ENCODE measurements around the gene FLYWCH1.
"Not testable (repeated sequence)": the region's sequence is repeated elsewhere in the genome, so short reads cannot be mapped to it uniquely, and the experiment has no call there.

Gene FLYWCH1

GRCh38 chr16:2925951-2926649, 14.4 kb downstream of the FLYWCH1 start:
- no peak for DNase-seq

GRCh38 chr16:2926650-2926999, 14.9 kb downstream of the FLYWCH1 start:
- Mint-ChIP-seq H3K9me3 (no peaks in the 10 kb centered on the region), H3K4me3 (no peak overlapping the region), H3K27ac (peak overlapping the region; percentile 8), H3K36me3 (peaks cover 10% of the 10 kb centered on the region), H3K27me3 (no peaks in the 10 kb centered on the region), H3K4me1 (peaks cover 12% of the 10 kb centered on the region)
- CTCF ChIA-PET: interaction anchor here (0.9 to 1.5 kb wide), 16 partner anchors 11 to 103 kb away, joined by 3 to 10 read pairs (median 6); partner anchors contain the start of genes FLYWCH1 and FLYWCH2
- DNase-seq: no peak

More at GRCh38 chr16:2925951-2926649, 14.4 kb downstream of the FLYWCH1 start:
- H3K4me3 Mint-ChIP-seq: no peak overlapping the region
- peaks cover 10% of the 10 kb centered on the region for H3K36me3 Mint-ChIP-seq
- no peak overlapping the region for H3K27ac Mint-ChIP-seq
- CTCF ChIA-PET: interaction anchor here (1.0 to 1.5 kb wide), 9 partner anchors 10 to 86 kb away, joined by 4 to 10 read pairs (median 7); partner anchors contain the start of gene FLYWCH2
- no peaks in the 10 kb centered on the region for H3K27me3 Mint-ChIP-seq
- no peaks in the 10 kb centered on the region for H3K9me3 Mint-ChIP-seq
- peaks cover 12% of the 10 kb centered on the region for H3K4me1 Mint-ChIP-seq

- DNase-seq: peak; percentile 93
- Mint-ChIP-seq H3K27ac (peak overlapping the region; percentile 8), H3K36me3 (peaks cover 6% of the 10 kb centered on the region), H3K4me3 (no peak overlapping the region), H3K27me3 (no peaks in the 10 kb centered on the region), H3K9me3 (no peaks in the 10 kb centered on the region), H3K4me1 (peaks cover 12% of the 10 kb centered on the region)
- CTCF ChIA-PET: interaction anchor here (0.5 to 1.5 kb wide), 21 partner anchors 8 to 104 kb away, joined by 3 to 10 read pairs (median 5); partner anchors contain the start of genes FLYWCH1 and FLYWCH2
These were observed 15.4 kb downstream of the FLYWCH1 start for GRCh38 chr16:2927010-2927646.

- H3K4me1 Mint-ChIP-seq: peaks cover 12% of the 10 kb centered on the region
- H3K27me3 Mint-ChIP-seq, H3K36me3 Mint-ChIP-seq, CTCF ChIA-PET, DNase-seq, H3K27ac Mint-ChIP-seq, H3K9me3 Mint-ChIP-seq, H3K4me3 Mint-ChIP-seq: not testable (repeated sequence)
These were observed 16.4 kb downstream of the FLYWCH1 start for GRCh38 chr16:2928151-2928550.

DNA sequence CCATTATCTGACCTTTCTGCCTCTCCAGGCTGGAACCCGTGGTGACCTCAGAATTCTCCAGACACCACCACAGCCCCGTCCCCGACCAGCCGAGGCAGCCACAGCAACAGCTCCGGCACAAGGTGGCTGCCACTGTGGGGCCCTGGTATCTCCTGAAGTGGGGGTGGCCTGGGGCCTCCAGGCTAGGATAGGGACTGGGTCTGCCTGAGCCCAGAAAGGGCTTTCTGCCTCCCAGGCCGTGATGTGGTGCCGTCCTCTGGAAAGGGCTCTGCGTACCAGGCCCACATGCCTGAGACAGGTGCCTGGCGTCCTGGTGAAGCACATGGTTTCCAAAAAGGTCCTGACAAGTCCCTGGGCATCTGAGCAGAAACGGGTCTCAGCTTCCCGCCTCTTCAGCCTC, 17.1 kb downstream of the FLYWCH1 start:
- Mint-ChIP-seq H3K9me3 (no peaks in the 10 kb centered on the region), H3K27me3 (no peaks in the 10 kb centered on the region), H3K27ac (no peak overlapping the region), H3K4me3 (no peak overlapping the region), H3K4me1 (peaks cover 12% of the 10 kb centered on the region), H3K36me3 (peaks cover 4% of the 10 kb centered on the region)
- CTCF ChIA-PET: no interaction called here
- no peak for DNase-seq

- Mint-ChIP-seq H3K4me1 (peaks cover 14% of the 10 kb centered on the region), H3K27ac (no peak overlapping the region), H3K9me3 (no peaks in the 10 kb centered on the region), H3K4me3 (no peak overlapping the region), H3K36me3 (peaks cover 6% of the 10 kb centered on the region), H3K27me3 (no peaks in the 10 kb centered on the region)
- DNase-seq: no peak
- CTCF ChIA-PET: no interaction called here
These were observed 18.0 kb downstream of the FLYWCH1 start for GRCh38 chr16:2929693-2930092.

DNA sequence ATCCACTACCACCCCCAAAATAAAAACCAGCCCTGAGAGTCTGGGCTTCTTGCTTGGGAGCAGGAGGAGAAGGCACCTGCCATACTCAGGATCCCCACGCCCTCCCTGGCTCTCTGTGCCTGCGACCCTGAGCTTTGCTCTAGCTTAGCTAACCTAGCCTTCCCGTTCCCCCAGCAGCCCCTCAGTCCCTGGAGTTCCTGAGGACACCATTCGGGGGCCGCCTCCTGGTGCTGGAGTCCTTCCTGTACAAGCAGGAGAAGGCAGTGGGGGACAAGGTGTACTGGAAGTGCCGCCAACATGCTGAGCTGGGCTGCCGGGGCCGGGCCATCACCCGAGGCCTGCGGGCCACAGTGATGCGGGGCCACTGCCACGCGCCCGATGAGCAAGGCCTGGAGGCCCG, 18.5 kb downstream of the FLYWCH1 start:
- H3K9me3 Mint-ChIP-seq: no peaks in the 10 kb centered on the region
- no peak for DNase-seq
- no peaks in the 10 kb centered on the region for H3K27me3 Mint-ChIP-seq
- peaks cover 7% of the 10 kb centered on the region for H3K36me3 Mint-ChIP-seq
- H3K27ac Mint-ChIP-seq: no peak overlapping the region
- no peak overlapping the region for H3K4me3 Mint-ChIP-seq
- CTCF ChIA-PET: no interaction called here
- H3K4me1 Mint-ChIP-seq: peaks cover 14% of the 10 kb centered on the region

GRCh38 chr16:2931231-2931914, 19.6 kb downstream of the FLYWCH1 start:
- H3K9me3 Mint-ChIP-seq, H3K4me3 Mint-ChIP-seq, CTCF ChIA-PET, DNase-seq, H3K36me3 Mint-ChIP-seq, H3K27me3 Mint-ChIP-seq, H3K27ac Mint-ChIP-seq: not testable (repeated sequence)
- peaks cover 19% of the 10 kb centered on the region for H3K4me1 Mint-ChIP-seq

GRCh38 chr16:2933136-2933535, 21.4 kb downstream of the FLYWCH1 start:
- Mint-ChIP-seq H3K27ac (no peak overlapping the region), H3K4me3 (no peak overlapping the region), H3K36me3 (peaks cover 9% of the 10 kb centered on the region), H3K4me1 (peaks cover 7% of the 10 kb centered on the region), H3K27me3 (no peaks in the 10 kb centered on the region), H3K9me3 (no peaks in the 10 kb centered on the region)
- DNase-seq: no peak
- CTCF ChIA-PET: no interaction called here

DNA sequence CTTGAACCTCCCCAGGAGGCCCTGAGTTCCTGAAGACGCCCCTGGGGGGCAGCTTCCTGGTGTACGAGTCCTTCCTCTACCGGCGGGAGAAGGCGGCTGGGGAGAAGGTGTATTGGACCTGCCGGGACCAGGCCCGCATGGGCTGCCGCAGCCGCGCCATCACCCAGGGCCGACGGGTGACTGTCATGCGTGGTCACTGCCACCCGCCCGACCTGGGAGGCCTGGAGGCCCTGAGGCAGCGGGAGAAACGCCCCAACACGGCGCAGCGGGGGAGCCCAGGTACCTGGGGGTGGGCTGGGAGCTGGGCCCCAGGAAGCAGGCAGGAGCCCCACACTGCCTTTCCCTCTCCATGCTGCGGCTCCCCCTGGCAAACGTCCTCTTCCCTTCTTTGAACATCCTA, 22.0 kb downstream of the FLYWCH1 start:
- Mint-ChIP-seq H3K27ac (no peak overlapping the region), H3K36me3 (peaks cover 9% of the 10 kb centered on the region), H3K9me3 (no peaks in the 10 kb centered on the region), H3K4me1 (peaks cover 7% of the 10 kb centered on the region), H3K27me3 (no peaks in the 10 kb centered on the region), H3K4me3 (no peak overlapping the region)
- DNase-seq: no peak
- CTCF ChIA-PET: no interaction called here

- no peaks in the 10 kb centered on the region for H3K9me3 Mint-ChIP-seq
- H3K27ac Mint-ChIP-seq: no peak overlapping the region
- no peak for DNase-seq
- CTCF ChIA-PET: interaction anchor here (1.3 kb wide), 1 partner anchor 22 kb away, joined by 3 read pairs; no protein-coding TSS in a partner anchor
- H3K36me3 Mint-ChIP-seq: peaks cover 10% of the 10 kb centered on the region
- no peak overlapping the region for H3K4me3 Mint-ChIP-seq
- peaks cover 7% of the 10 kb centered on the region for H3K4me1 Mint-ChIP-seq
- H3K27me3 Mint-ChIP-seq: no peaks in the 10 kb centered on the region
These were observed 22.7 kb downstream of the FLYWCH1 start for GRCh38 chr16:2934450-2934849.

GRCh38 chr16:2936436-2937011, 24.8 kb downstream of the FLYWCH1 start:
- no peak overlapping the region for H3K4me3 Mint-ChIP-seq
- H3K27ac Mint-ChIP-seq: no peak overlapping the region

DNA sequence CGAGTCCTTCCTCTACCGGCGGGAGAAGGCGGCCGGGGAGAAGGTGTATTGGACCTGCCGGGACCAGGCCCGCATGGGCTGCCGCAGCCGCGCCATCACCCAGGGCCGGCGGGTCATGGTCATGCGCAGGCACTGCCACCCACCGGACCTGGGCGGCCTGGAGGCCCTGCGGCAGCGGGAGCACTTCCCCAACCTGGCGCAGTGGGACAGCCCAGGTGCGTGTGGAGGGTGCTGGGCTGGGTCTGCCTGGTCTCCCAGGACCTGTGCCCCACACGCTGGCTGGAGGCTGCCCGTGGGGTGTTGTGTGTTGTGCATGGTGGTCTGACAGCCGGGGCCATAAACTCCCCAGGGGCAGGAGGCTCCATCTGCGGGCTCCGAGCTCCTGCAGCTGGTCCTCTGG, 25.4 kb downstream of the FLYWCH1 start:
- DNase-seq: no peak
- H3K27ac Mint-ChIP-seq: no peak overlapping the region
- H3K36me3 Mint-ChIP-seq: peaks cover 19% of the 10 kb centered on the region
- H3K4me1 Mint-ChIP-seq: peaks cover 7% of the 10 kb centered on the region
- H3K4me3 Mint-ChIP-seq: no peak overlapping the region
- no peaks in the 10 kb centered on the region for H3K27me3 Mint-ChIP-seq
- no peaks in the 10 kb centered on the region for H3K9me3 Mint-ChIP-seq
- CTCF ChIA-PET: no interaction called here

More at GRCh38 chr16:2936436-2937011, 24.8 kb downstream of the FLYWCH1 start:
- peaks cover 19% of the 10 kb centered on the region for H3K36me3 Mint-ChIP-seq
- CTCF ChIA-PET: no interaction called here
- no peak for DNase-seq
- H3K4me1 Mint-ChIP-seq: peaks cover 7% of the 10 kb centered on the region
- no peaks in the 10 kb centered on the region for H3K27me3 Mint-ChIP-seq
- H3K9me3 Mint-ChIP-seq: no peaks in the 10 kb centered on the region

DNA sequence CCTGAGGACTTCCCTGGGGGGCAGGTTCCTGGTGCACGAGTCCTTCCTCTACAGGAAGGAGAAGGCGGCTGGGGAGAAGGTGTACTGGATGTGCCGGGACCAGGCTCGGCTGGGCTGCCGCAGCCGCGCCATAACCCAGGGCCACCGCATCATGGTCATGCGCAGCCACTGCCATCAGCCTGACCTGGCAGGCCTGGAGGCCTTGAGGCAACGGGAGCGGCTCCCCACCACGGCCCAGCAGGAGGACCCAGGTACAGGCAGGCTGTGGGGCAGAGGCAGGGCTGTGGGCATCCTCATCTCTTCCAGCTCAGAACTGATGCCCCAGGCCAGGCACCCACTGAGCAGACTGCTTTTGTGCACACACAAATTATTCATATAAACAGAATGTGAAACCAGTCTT, 26.5 kb downstream of the FLYWCH1 start:
- Mint-ChIP-seq H3K27me3 (no peaks in the 10 kb centered on the region), H3K36me3 (peaks cover 20% of the 10 kb centered on the region), H3K4me1 (peaks cover 7% of the 10 kb centered on the region), H3K9me3 (no peaks in the 10 kb centered on the region), H3K4me3 (no peak overlapping the region), H3K27ac (no peak overlapping the region)
- CTCF ChIA-PET: no interaction called here
- no peak for DNase-seq
